Spleen (tissue), 7 donors: ENCODE results near the gene GNB1L.

Experiments
- CTCF ChIP-seq, 11 experiments: fragments of 200-600 bp in 7 of 11; fragments of 450-650 bp in 4 of 11; sonication (generic) in 4 of 11; IDR thresholded peaks in 8 of 11; conservative IDR thresholded peaks in 3 of 11; 1 replicate in 7 of 11; 2 replicates in 4 of 11; pipeline versions ENCODE4 v1.4.0 to v1.8.0; 2016 to 2021; ENCODE audit warnings: antibody characterized with exemption in 11 of 11, inconsistent platforms in 4 of 11, mild to moderate bottlenecking in 1 of 11
- POLR2A ChIP-seq, 3 donors: fragments of 450-650 bp; IDR thresholded peaks; one replicate each; pipeline ENCODE4 v1.5.1; 2017; ENCODE audit warnings: antibody characterized with exemption in 3 of 3, mild to moderate bottlenecking in 1 of 3
- POLR2AphosphoS5 ChIP-seq, 3 donors: sonication (generic); formaldehyde crosslinking; IDR thresholded peaks; one replicate each; pipeline ENCODE4 v1.5.1; 2017; ENCODE audit warnings: antibody characterized with exemption in 3 of 3
- donor health status: DM: no; HTN: no; CAD: no; lungs with moderate emphysema.
- donor health status: DM: no; HTN: no; CAD: no.
- donor health status: DM: no; HTN: no; CAD: no.

GRCh38 chr22:19873138-19873959 is 18.7 kb upstream of the GNB1L start:
- TF ChIP-seq POLR2A (IDR thresholded peaks at IDR 0.05) (no peak), CTCF (IDR thresholded peaks at IDR 0.05 in 8 of 11, conservative IDR thresholded peaks at IDR 0.05 in 3 of 11) (no peak), POLR2AphosphoS5 (IDR thresholded peaks at IDR 0.05) (peak in 1 of 3 donors; percentile 8)
